Ishikawa (cell line): ENCODE measurements around the gene RAB8A.

Experiments
- CEBPB ChIP-seq: IDR thresholded peaks from 2 replicates; pipeline ENCODE4 v1.6.1; 2012
- CREB1 ChIP-seq: IDR thresholded peaks from 2 replicates; pipeline ENCODE4 v1.6.1; 2012; ENCODE audit warnings: low read depth
- EGR1 ChIP-seq: IDR thresholded peaks from 2 replicates; pipeline ENCODE4 v1.6.1; 2012
- EP300 ChIP-seq: IDR thresholded peaks from 2 replicates; pipeline ENCODE4 v1.6.1; 2012; ENCODE audit warnings: borderline replicate concordance
- FOXM1 ChIP-seq: IDR thresholded peaks from 2 replicates; pipeline ENCODE4 v1.6.1; 2012; ENCODE audit warnings: low read depth, borderline replicate concordance
- MAX ChIP-seq: IDR thresholded peaks from 2 replicates; pipeline ENCODE4 v1.6.1; 2012
- NFIC ChIP-seq: IDR thresholded peaks from 2 replicates; pipeline ENCODE4 v1.6.1; 2012
- RAD21 ChIP-seq: IDR thresholded peaks from 2 replicates; pipeline ENCODE4 v1.6.1; 2012; ENCODE audit warnings: low read depth
- TAF1 ChIP-seq: IDR thresholded peaks from 2 replicates; pipeline ENCODE4 v1.6.1; 2012; ENCODE audit warnings: low read depth, mild to moderate bottlenecking
- TCF12 ChIP-seq: IDR thresholded peaks from 2 replicates; pipeline ENCODE4 v1.6.1; 2012; ENCODE audit warnings: low read depth
- TEAD4 ChIP-seq: IDR thresholded peaks from 2 replicates; pipeline ENCODE4 v1.6.1; 2012
- USF1 ChIP-seq: IDR thresholded peaks from 2 replicates; pipeline ENCODE4 v1.6.1; 2012
- YY1 ChIP-seq: IDR thresholded peaks from 2 replicates; pipeline ENCODE4 v1.6.1; 2012; ENCODE audit warnings: low read depth
- ZBTB7A ChIP-seq: IDR thresholded peaks from 2 replicates; pipeline ENCODE4 v1.6.1; 2012; ENCODE audit warnings: low read depth
- TF ChIP-seq, protein P1 (sequence below): IDR thresholded peaks from 2 replicates; pipeline ENCODE4 v1.6.1; 2012; ENCODE audit warnings: low read depth, mild to moderate bottlenecking

Gene RAB8A

GRCh38 chr19:16170134-16170533 is 58.4 kb downstream of the RAB8A start:
- TF ChIP-seq ZBTB7A (no peak), EP300 (no peak), CREB1 (no peak), TCF12 (no peak), TEAD4 (no peak), RAD21 (no peak), CEBPB (no peak), TAF1 (no peak), YY1 (no peak), MAX (no peak), USF1 (no peak), FOXM1 (no peak), EGR1 (no peak)
- TF ChIP-seq, protein P1, sequence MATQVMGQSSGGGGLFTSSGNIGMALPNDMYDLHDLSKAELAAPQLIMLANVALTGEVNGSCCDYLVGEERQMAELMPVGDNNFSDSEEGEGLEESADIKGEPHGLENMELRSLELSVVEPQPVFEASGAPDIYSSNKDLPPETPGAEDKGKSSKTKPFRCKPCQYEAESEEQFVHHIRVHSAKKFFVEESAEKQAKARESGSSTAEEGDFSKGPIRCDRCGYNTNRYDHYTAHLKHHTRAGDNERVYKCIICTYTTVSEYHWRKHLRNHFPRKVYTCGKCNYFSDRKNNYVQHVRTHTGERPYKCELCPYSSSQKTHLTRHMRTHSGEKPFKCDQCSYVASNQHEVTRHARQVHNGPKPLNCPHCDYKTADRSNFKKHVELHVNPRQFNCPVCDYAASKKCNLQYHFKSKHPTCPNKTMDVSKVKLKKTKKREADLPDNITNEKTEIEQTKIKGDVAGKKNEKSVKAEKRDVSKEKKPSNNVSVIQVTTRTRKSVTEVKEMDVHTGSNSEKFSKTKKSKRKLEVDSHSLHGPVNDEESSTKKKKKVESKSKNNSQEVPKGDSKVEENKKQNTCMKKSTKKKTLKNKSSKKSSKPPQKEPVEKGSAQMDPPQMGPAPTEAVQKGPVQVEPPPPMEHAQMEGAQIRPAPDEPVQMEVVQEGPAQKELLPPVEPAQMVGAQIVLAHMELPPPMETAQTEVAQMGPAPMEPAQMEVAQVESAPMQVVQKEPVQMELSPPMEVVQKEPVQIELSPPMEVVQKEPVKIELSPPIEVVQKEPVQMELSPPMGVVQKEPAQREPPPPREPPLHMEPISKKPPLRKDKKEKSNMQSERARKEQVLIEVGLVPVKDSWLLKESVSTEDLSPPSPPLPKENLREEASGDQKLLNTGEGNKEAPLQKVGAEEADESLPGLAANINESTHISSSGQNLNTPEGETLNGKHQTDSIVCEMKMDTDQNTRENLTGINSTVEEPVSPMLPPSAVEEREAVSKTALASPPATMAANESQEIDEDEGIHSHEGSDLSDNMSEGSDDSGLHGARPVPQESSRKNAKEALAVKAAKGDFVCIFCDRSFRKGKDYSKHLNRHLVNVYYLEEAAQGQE = no peak

DNA sequence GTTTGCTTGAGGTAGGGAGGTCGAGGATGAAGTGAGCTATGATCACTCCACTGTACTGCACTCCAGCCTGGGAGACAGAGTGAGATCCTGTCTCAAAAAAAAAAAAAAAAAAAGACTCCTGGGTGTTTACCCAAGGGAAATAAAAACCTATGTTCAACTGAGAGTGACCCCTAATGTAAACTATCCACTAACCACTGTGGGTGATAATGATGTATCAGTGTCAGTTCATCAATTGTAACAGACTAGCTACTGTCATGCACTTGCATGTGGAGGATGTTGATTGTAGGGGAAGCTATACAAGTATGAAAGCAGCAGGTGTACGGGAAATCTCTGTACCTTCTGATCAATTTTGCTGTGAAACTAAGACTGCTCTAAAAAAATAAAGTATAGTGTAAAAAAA is 64.3 kb downstream of the RAB8A start:
- TF ChIP-seq CEBPB (no peak), RAD21 (no peak), CREB1 (no peak), EGR1 (no peak), EP300 (no peak), FOXM1 (no peak), TAF1 (no peak), TCF12 (no peak), MAX (no peak), YY1 (no peak), ZBTB7A (no peak), NFIC (no peak), USF1 (no peak), TEAD4 (no peak)
- TF ChIP-seq, protein P1 = no peak

DNA sequence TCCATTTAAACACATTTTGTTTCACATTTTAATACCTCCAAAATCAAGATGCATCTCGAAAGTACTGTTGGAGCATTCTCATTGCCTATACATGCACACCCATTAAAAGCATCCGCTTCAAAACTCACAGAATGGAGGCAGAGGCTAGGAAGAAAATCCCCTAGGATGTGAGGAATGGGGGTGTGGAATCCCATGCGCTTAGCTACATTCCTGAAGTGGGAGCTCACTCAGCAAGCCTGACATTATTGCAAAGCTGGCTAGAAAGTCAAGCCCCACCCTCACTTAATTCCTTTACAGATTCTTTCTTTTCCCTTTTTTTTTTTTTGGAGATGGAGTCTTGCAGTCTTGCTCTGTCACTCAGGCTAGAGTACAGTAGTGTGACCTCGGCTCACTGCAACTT is 68.9 kb downstream of the RAB8A start:
- TF ChIP-seq TCF12 = no peak
- peak; percentile 33; the same call in 1 of the 2 replicates for TF ChIP-seq TEAD4
- no peak for TF ChIP-seq USF1
